ENCODE results near the gene TNS3.

Gene TNS3

GRCh38 chr7:47327346-47327697, 254.6 kb downstream of the TNS3 start:
- Mint-ChIP-seq H3K4me1 (ENCODE audit: low read depth) (no peaks in the 10 kb centered on the region), H3K36me3 (no peaks in the 10 kb centered on the region), H3K4me3 (no peak overlapping the region), H3K27ac (no peak overlapping the region), H3K27me3 (no peaks in the 10 kb centered on the region), H3K9me3 (ENCODE audit: low read depth) (no peaks in the 10 kb centered on the region)

DNA sequence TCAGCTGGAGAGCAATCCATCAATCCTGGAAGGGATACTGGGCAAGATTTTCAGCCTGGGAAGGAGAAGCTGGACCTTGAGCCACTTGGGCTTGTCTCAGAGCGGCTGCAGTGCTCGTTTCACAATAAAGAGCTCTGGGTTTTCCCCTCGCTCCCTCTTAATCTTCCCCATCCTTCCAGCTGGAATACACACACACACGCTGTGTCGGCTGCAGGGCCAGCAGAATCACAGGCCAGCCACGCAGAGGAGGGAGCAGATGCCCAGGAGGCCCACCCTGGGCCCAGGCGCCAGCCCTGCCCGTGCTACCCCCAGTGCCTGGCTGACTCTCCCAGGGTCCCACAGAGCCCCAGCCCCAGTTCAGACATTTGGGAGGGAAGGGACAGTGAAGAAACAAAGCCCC, 255.1 kb downstream of the TNS3 start:
- Mint-ChIP-seq H3K4me1 (ENCODE audit: low read depth) (no peaks in the 10 kb centered on the region), H3K9me3 (ENCODE audit: low read depth) (no peaks in the 10 kb centered on the region), H3K4me3 (no peak overlapping the region), H3K27ac (no peak overlapping the region), H3K27me3 (no peaks in the 10 kb centered on the region), H3K36me3 (no peaks in the 10 kb centered on the region)

GRCh38 chr7:47326220-47326619, 255.7 kb downstream of the TNS3 start:
- Mint-ChIP-seq H3K4me3 (no peak overlapping the region), H3K27me3 (no peaks in the 10 kb centered on the region), H3K27ac (no peak overlapping the region), H3K36me3 (no peaks in the 10 kb centered on the region), H3K9me3 (ENCODE audit: low read depth) (no peaks in the 10 kb centered on the region), H3K4me1 (ENCODE audit: low read depth) (no peaks in the 10 kb centered on the region)

- H3K27me3 Mint-ChIP-seq = no peaks in the 10 kb centered on the region
- no peaks in the 10 kb centered on the region for H3K4me1 Mint-ChIP-seq (ENCODE audit: low read depth)
- H3K9me3 Mint-ChIP-seq (ENCODE audit: low read depth) = no peaks in the 10 kb centered on the region
- H3K4me3 Mint-ChIP-seq = no peak overlapping the region
- no peaks in the 10 kb centered on the region for H3K36me3 Mint-ChIP-seq
- no peak overlapping the region for H3K27ac Mint-ChIP-seq
Observed at GRCh38 chr7:47325337-47325736, 256.6 kb downstream of the TNS3 start.

DNA sequence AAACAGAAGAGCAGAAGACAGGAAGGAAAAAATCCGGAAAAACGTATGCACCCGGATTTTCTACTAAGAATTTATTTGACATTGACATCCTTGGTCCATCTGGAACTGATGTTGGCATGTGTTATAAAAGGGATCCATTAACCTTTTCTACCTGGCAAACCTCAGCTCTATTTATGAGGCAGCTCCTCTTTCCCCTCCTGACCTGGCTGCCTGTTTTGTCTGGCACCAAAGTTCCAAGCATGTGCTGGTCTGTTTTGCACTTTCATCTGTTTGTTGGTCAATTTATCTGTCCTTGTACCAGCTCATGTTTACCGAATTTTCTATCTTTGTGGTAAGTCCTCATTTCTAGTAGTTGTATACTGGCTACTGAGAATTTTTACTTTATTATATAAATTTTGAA, 258.0 kb downstream of the TNS3 start:
- no peak overlapping the region for H3K27ac Mint-ChIP-seq
- no peaks in the 10 kb centered on the region for H3K27me3 Mint-ChIP-seq

DNA sequence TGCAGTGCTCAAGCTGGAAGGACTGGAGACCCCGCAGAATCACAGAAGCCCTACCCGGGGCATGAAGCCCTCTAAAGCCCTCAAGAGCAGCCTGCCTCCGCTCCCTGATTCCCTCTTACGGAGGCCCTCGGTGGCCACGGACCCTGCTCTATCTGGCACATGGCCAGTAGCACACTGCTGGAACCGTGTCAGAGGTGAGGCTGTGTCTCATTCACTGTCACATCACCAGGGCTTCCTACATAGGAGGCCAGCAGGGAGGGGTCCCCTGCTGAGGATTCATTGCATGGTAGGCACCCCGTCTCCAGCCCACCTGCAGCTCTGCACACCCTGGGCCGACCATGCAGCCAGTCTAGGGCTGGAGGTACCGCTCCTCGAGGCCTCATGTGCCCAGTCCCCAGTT, 259.2 kb downstream of the TNS3 start:
- no peak overlapping the region for H3K27ac Mint-ChIP-seq
- no peak overlapping the region for H3K4me3 Mint-ChIP-seq
- peaks cover 2% of the 10 kb centered on the region for H3K4me1 Mint-ChIP-seq (ENCODE audit: low read depth)
- no peaks in the 10 kb centered on the region for H3K36me3 Mint-ChIP-seq
- H3K9me3 Mint-ChIP-seq (ENCODE audit: low read depth) = no peaks in the 10 kb centered on the region
- no peaks in the 10 kb centered on the region for H3K27me3 Mint-ChIP-seq

More for the DNA sequence above, 258.0 kb downstream of the TNS3 start:
- no peaks in the 10 kb centered on the region for H3K36me3 Mint-ChIP-seq
- no peaks in the 10 kb centered on the region for H3K4me1 Mint-ChIP-seq (ENCODE audit: low read depth)
- no peak overlapping the region for H3K4me3 Mint-ChIP-seq
- no peaks in the 10 kb centered on the region for H3K9me3 Mint-ChIP-seq (ENCODE audit: low read depth)

DNA sequence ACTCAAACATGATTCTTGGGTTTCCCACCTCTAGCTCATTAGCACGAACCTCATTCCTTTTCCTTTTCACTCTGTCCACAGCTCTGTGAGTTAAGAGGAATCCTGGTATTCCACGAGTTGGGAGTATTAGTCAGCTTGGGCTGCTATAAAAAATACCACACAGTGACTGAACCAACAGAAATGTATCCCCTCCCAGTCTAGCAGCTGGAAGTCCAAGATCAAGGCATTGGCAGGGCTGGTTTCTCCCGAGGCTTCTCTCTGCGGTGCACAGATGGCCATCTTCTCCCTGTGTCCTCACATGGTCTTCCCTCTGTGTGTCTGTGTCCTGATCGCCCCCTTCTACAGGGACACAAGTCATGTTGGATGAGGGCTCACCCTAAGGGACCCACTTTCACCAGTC, 261.6 kb downstream of the TNS3 start:
- Mint-ChIP-seq H3K36me3 (no peaks in the 10 kb centered on the region), H3K4me1 (ENCODE audit: low read depth) (peaks cover 8% of the 10 kb centered on the region), H3K27me3 (peaks cover 2% of the 10 kb centered on the region), H3K9me3 (ENCODE audit: low read depth) (no peaks in the 10 kb centered on the region), H3K4me3 (no peak overlapping the region), H3K27ac (no peak overlapping the region)

- H3K4me1 Mint-ChIP-seq (ENCODE audit: low read depth) = peaks cover 8% of the 10 kb centered on the region
- H3K27ac Mint-ChIP-seq = no peak overlapping the region
- H3K27me3 Mint-ChIP-seq = peaks cover 3% of the 10 kb centered on the region
- H3K36me3 Mint-ChIP-seq = no peaks in the 10 kb centered on the region
- H3K9me3 Mint-ChIP-seq (ENCODE audit: low read depth) = no peaks in the 10 kb centered on the region
- H3K4me3 Mint-ChIP-seq = no peak overlapping the region
Observed at GRCh38 chr7:47318395-47319182, 263.3 kb downstream of the TNS3 start.

- H3K4me3 Mint-ChIP-seq = no peak overlapping the region
- peaks cover 3% of the 10 kb centered on the region for H3K27me3 Mint-ChIP-seq
- no peak overlapping the region for H3K27ac Mint-ChIP-seq
- H3K4me1 Mint-ChIP-seq (ENCODE audit: low read depth) = peaks cover 8% of the 10 kb centered on the region
- H3K9me3 Mint-ChIP-seq (ENCODE audit: low read depth) = no peaks in the 10 kb centered on the region
- no peaks in the 10 kb centered on the region for H3K36me3 Mint-ChIP-seq
Observed at GRCh38 chr7:47317487-47317886, 264.4 kb downstream of the TNS3 start.

GRCh38 chr7:47314728-47315607, 266.9 kb downstream of the TNS3 start:
- H3K27ac Mint-ChIP-seq = no peak overlapping the region

GRCh38 chr7:47314248-47314647, 267.7 kb downstream of the TNS3 start:
- H3K4me1 Mint-ChIP-seq (ENCODE audit: low read depth) = peaks cover 8% of the 10 kb centered on the region
- H3K27me3 Mint-ChIP-seq = peaks cover 3% of the 10 kb centered on the region
- H3K36me3 Mint-ChIP-seq = no peaks in the 10 kb centered on the region
- no peak overlapping the region for H3K4me3 Mint-ChIP-seq
- no peaks in the 10 kb centered on the region for H3K9me3 Mint-ChIP-seq (ENCODE audit: low read depth)
- H3K27ac Mint-ChIP-seq = no peak overlapping the region

More at GRCh38 chr7:47314728-47315607, 266.9 kb downstream of the TNS3 start:
- no peaks in the 10 kb centered on the region for H3K36me3 Mint-ChIP-seq
- no peak overlapping the region for H3K4me3 Mint-ChIP-seq
- H3K9me3 Mint-ChIP-seq (ENCODE audit: low read depth) = no peaks in the 10 kb centered on the region
- H3K4me1 Mint-ChIP-seq (ENCODE audit: low read depth) = peaks cover 8% of the 10 kb centered on the region
- peaks cover 3% of the 10 kb centered on the region for H3K27me3 Mint-ChIP-seq

- Mint-ChIP-seq H3K27ac (no peak overlapping the region), H3K4me3 (no peak overlapping the region), H3K4me1 (ENCODE audit: low read depth) (peaks cover 8% of the 10 kb centered on the region), H3K36me3 (no peaks in the 10 kb centered on the region), H3K9me3 (ENCODE audit: low read depth) (peaks cover 4% of the 10 kb centered on the region), H3K27me3 (peaks cover 3% of the 10 kb centered on the region)
Observed at GRCh38 chr7:47313564-47313963, 268.3 kb downstream of the TNS3 start.

GRCh38 chr7:47311891-47312290, 270.0 kb downstream of the TNS3 start:
- Mint-ChIP-seq H3K9me3 (ENCODE audit: low read depth) (peaks cover 4% of the 10 kb centered on the region), H3K4me3 (no peak overlapping the region), H3K27ac (no peak overlapping the region), H3K4me1 (ENCODE audit: low read depth) (no peaks in the 10 kb centered on the region), H3K36me3 (no peaks in the 10 kb centered on the region), H3K27me3 (peaks cover 3% of the 10 kb centered on the region)

- Mint-ChIP-seq H3K27me3 (no peaks in the 10 kb centered on the region), H3K9me3 (ENCODE audit: low read depth) (peaks cover 4% of the 10 kb centered on the region), H3K36me3 (no peaks in the 10 kb centered on the region), H3K4me3 (no peak overlapping the region), H3K27ac (no peak overlapping the region), H3K4me1 (ENCODE audit: low read depth) (no peaks in the 10 kb centered on the region)
Observed at GRCh38 chr7:47310020-47310419, 271.9 kb downstream of the TNS3 start.

GRCh38 chr7:47308808-47309207, 273.1 kb downstream of the TNS3 start:
- Mint-ChIP-seq H3K4me1 (ENCODE audit: low read depth) (no peaks in the 10 kb centered on the region), H3K27me3 (no peaks in the 10 kb centered on the region), H3K36me3 (no peaks in the 10 kb centered on the region), H3K4me3 (no peak overlapping the region), H3K27ac (no peak overlapping the region), H3K9me3 (ENCODE audit: low read depth) (peaks cover 4% of the 10 kb centered on the region)

All from activated naive CD8-positive, alpha-beta T cell (primary cell).